Heart right ventricle (tissue), 16 donors: ENCODE results near the gene NUCKS1. TPM values are rescaled to one million over a fixed set of nuclear protein-coding genes. Genes with fewer than 3 reads are reported as not detected.

Source experiments
- ATAC-seq, 8 donors: fragments of 200-7000 bp; cut with Tn5 transposase; one replicate each; pipeline ENCODE4 v1.9.1; 2020; ENCODE audit warnings: mild to moderate bottlenecking in 8 of 8, moderate library complexity in 8 of 8, moderate number of reproducible peaks in 1 of 8
- DNase-seq, 2 donors: peaks; one replicate each; pipeline ENCODE4 v3.0.0-alpha.2; 2020
- H3K27ac ChIP-seq, 10 donors: fragments of 200-600 bp; sonication (generic) in 2 of 10; one replicate each; pipeline versions ENCODE4 v1.5.0 to v1.8.0; 2020 to 2022; ENCODE audit warnings: mild to moderate bottlenecking in 3 of 10
- H3K27me3 ChIP-seq, 7 donors: fragments of 200-600 bp; one replicate each; pipeline ENCODE4 v1.8.0; 2021 to 2022; ENCODE audit warnings: mild to moderate bottlenecking in 2 of 7
- H3K36me3 ChIP-seq, 9 donors: fragments of 200-600 bp; sonication (generic) in 1 of 9; one replicate each; pipeline versions ENCODE4 v1.5.0 to v1.8.0; 2020 to 2022; ENCODE audit warnings: mild to moderate bottlenecking in 2 of 9
- H3K4me1 ChIP-seq, 9 donors: fragments of 200-600 bp; sonication (generic) in 1 of 9; one replicate each; pipeline versions ENCODE4 v1.5.0 to v1.8.0; 2020 to 2022; ENCODE audit warnings: mild to moderate bottlenecking in 4 of 9
- H3K4me3 ChIP-seq, 10 donors: fragments of 200-600 bp; sonication (generic) in 2 of 10; one replicate each; pipeline versions ENCODE4 v1.5.0 to v1.8.0; 2020 to 2022; ENCODE audit warnings: mild to moderate bottlenecking in 7 of 10, moderate library complexity in 2 of 10
- H3K9me3 ChIP-seq, 11 donors: fragments of 200-600 bp in 10 of 11; sonication (generic) in 2 of 11; one replicate each; pipeline versions ENCODE4 v1.5.0 to v1.8.0; 2013 to 2022; ENCODE audit warnings: mild to moderate bottlenecking in 2 of 11, control low read depth in 1 of 11, moderate library complexity in 1 of 11
- WGBS, 2 donors: extraction: QIAGEN DNeasy Blood & Tissue Kit; methylation state at CpG; one replicate each; pipeline ENCODE4 v1.1.7; 2013; ENCODE audit warnings: inconsistent platforms in 1 of 2; 5-methylcytosine and 5-hydroxymethylcytosine counted together
- intact Hi-C, 10 donors: fragments of 100-400 bp; cut with DNase I; formaldehyde crosslinking; loops; one replicate each; pipeline versions ENCODE4 v1.11.1 to v1.14.2; 2022
- long read RNA-seq, 3 donors: library from polyadenylated mRNA; unstranded; transcript quantifications; one replicate each; pipeline ENCODE4 v2.0.0, GENCODE V29; 2020 to 2021
- polyA plus RNA-seq, 2 donors: library from polyadenylated mRNA; stranded (reverse); fragments of 200-250 nt; gene quantifications; one replicate each; pipeline ENCODE4 v1.2.3, GENCODE V29; 2013
- total RNA-seq, 10 donors: library from RNA; stranded (reverse); fragmentation: NEBNext Ultra II Directional in 3 of 10; extraction: Animal tissue kit (Norgen Biotek cat#: 25700) in 3 of 10; gene quantifications; one replicate each; pipeline versions ENCODE4 v1.2.1 to v1.2.4, GENCODE V29; 2021 to 2023
- TF ChIP-seq, protein P1 (sequence below), 9 donors: fragments of 200-600 bp; sonication (generic) in 2 of 9; IDR thresholded peaks; one replicate each; pipeline versions ENCODE4 v1.5.0 to v1.8.0; 2021 to 2022; ENCODE audit warnings: antibody characterized with exemption in 9 of 9, mild to moderate bottlenecking in 5 of 9, moderate library complexity in 1 of 9
- donor health status: Arrhythmogenic right ventricular cardiomyopathy.
- donor health status: ischemic (EF 13 %, LVEDD 7.1; RV severe dilation, severe dysfunction).
- donor health status: healthy with polysubstance abuse.
- donor health status: DM: no; HTN: yes; CAD: no.
- donor health status: DM: no; HTN: no; CAD: no.
- donor health status: ischemic (EF 25% LVEDD 6.9; RV normal size, moderate dysfunction).
- donor health status: ischemic (EF 25% LVEDD 5.7; RV mildly dilated, moderate dysfunction).
- donor health status: healthy.
- donor health status: DM: yes; HTN: yes; CAD: no.
- donor health status: Ischemic cardiomyopathy.
- donor health status: ischemic (EF 35%, LVEDD 5.7; RV mildly dilated, moderate dysfunction).
- donor health status: nonischemic (EF 11% LVEDD 7.7; RV severe dilation, severe dysfunction).
- donor health status: DM: yes; HTN: yes; CAD: no.
- donor health status: PGD.
- donor health status: ischemic (EF 29% LVEDD 5.4; RV normal size, mild dysfunction).
- donor health status: nonischemic (EF 23%, LVEDD 6.1; RV moderate dilation, normal function).

NUCKS1 gene, protein sequence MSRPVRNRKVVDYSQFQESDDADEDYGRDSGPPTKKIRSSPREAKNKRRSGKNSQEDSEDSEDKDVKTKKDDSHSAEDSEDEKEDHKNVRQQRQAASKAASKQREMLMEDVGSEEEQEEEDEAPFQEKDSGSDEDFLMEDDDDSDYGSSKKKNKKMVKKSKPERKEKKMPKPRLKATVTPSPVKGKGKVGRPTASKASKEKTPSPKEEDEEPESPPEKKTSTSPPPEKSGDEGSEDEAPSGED
- 100 to 1,000 TPM; 174 to 245 (median 211) TPM for total RNA-seq
- polyA plus RNA-seq, result 100 to 1,000 TPM in 1 of 2 donors, 10 to 100 TPM in 1; 31.8 to 107 TPM
- long read RNA-seq, donor 1, partial matches to known transcripts, result 11 of 72 reads
- long read RNA-seq, donor 1, other reads (novel, unspliced or antisense), result 61 of 72 reads
- long read RNA-seq, donor 2, full-length matches to known transcripts, result 3 of 136 reads
- long read RNA-seq, donor 2, partial matches to known transcripts, result 26 of 136 reads
- long read RNA-seq, donor 2, other reads (novel, unspliced or antisense), result 107 of 136 reads
- long read RNA-seq, donor 3, partial matches to known transcripts, result 7 of 132 reads
- long read RNA-seq, donor 3, other reads (novel, unspliced or antisense), result 124 of 132 reads

DNA sequence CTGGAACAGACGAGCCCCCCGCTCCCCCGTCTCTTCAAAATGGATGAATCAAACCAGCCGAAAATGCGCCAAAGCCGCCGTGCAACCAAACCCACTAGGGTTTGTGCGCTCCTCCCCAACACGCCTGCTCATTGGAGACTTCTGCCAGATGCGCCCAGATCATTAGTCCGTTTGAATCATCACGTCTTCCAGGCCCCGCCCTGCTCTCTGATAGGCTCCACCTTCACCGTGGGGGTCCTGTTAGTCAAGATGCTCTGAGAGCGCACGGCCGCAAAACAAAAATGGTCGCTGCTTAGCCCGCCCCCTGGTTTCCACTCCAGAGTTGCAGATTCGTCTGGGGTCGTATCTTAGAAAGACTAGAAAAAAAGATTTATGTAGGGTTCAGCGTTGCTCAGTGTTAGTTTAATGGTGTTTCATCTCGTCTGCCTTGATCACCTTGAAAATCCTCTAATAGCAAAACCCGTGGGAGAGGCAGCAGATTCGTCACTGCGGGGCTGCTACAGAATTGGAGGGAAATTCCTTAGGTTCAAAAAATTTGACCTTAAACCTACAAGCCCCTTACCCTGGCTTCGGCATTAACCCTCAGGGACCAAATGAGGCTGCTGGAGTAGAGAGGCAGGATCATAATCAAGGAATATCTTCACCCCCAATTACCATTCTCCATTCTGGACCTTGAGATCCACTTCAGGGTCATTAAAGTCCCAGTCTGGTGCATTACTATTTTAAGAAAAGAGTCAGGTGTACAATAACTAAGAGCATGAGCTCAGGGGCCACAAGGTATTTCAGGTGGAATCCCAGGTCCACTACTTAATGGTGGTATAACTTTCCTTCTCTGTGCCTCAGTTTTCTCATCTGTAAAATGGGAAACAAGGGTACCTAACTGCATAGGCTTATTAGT lies at the start of gene NUCKS1:
Gene NUCKS1, minus strand, starts transcription at position 45 of the 898 bp plus-strand sequence. CDS start 209 bp downstream, outside the sequence.
- Histone ChIP-seq H3K4me1 (peaks cover 4 to 39% (median 29%) of the 10 kb centered on the region in 9 donors), H3K36me3 (peaks cover 0 to 10% (median 0%) of the 10 kb centered on the region in 9 donors), H3K9me3 (no peaks in the 10 kb centered on the region), H3K27me3 (no peaks in the 10 kb centered on the region), H3K4me3 (peak within 1 kb of the TSS; percentile 53 to 93 (median 78)), H3K27ac (peak within 1 kb of the TSS; percentile 90 to 98 (median 95))
- DNase-seq (peak; percentile 96 to 99), ATAC-seq (peak; percentile 88 to 94 (median 92))
- 0 to 1% methylated on average over 27 of the region's 27 CpGs for WGBS, 2 donors
- intact Hi-C loops, result no loop called here
- TF ChIP-seq, protein P1, sequence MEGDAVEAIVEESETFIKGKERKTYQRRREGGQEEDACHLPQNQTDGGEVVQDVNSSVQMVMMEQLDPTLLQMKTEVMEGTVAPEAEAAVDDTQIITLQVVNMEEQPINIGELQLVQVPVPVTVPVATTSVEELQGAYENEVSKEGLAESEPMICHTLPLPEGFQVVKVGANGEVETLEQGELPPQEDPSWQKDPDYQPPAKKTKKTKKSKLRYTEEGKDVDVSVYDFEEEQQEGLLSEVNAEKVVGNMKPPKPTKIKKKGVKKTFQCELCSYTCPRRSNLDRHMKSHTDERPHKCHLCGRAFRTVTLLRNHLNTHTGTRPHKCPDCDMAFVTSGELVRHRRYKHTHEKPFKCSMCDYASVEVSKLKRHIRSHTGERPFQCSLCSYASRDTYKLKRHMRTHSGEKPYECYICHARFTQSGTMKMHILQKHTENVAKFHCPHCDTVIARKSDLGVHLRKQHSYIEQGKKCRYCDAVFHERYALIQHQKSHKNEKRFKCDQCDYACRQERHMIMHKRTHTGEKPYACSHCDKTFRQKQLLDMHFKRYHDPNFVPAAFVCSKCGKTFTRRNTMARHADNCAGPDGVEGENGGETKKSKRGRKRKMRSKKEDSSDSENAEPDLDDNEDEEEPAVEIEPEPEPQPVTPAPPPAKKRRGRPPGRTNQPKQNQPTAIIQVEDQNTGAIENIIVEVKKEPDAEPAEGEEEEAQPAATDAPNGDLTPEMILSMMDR (IDR thresholded peaks at IDR 0.05), result peak in 8 of 9 donors; percentile 10 to 67 (median 38)

DNA sequence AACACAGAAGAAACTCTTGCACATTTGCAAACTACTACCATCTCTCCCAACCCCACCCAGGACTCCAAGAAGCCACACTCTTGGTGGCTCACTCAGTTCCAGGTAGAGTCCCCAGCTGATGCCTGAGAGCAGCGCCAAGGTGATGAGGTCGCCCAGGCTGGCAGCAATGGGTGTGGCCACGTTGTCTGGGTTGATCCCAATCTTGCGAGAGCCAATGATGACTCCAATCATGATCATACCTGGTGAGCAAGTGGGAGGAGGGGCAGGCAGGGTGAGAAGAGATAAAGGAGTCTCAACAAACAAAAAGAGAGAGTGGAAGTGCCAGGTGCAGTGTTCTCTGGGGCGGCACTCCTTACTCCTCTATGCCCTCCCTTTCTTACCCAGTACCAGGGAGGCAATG lies 48.6 kb upstream of the NUCKS1 start:
- TF ChIP-seq, protein P1 (IDR thresholded peaks at IDR 0.05), result no peak
- H3K36me3 ChIP-seq, result peaks cover 6 to 75% (median 55%) of the 10 kb centered on the region in 9 donors
- 79 to 80% methylated on average over 5 of the region's 5 CpGs for WGBS, 2 donors

DNA sequence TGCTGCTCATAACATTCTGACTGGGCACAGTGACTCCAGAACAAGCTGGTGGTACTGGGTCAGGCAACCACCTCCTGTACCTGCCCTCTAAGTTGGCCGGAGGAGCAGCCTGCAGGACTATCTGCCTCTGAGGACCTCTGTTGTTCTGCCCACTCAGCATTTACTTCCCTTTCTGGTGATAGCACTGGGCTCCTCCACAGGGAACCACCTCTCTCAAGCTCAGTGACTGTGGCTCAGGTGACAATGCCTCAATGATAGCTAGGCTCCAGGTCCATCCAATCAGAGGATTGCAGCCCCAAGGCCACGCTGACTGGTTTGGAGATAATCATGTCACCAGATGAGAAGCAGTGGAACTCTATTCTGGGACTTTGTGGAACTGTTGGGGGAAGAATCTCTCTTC lies 47.2 kb upstream of the NUCKS1 start:
- TF ChIP-seq, protein P1 (IDR thresholded peaks at IDR 0.05), result no peak
- H3K4me3 ChIP-seq, result no peak overlapping the region
- H3K4me1 ChIP-seq, result peaks cover 3 to 68% (median 18%) of the 10 kb centered on the region in 9 donors
- 72 to 74% methylated on average over 2 of the region's 2 CpGs for WGBS, 2 donors
- ATAC-seq (no peak), DNase-seq (no peak)
- no peaks in the 10 kb centered on the region for H3K9me3 ChIP-seq
- H3K27ac ChIP-seq, result peak overlapping the region in 6 of 10 donors; percentile 3 to 57 (median 32)
- peaks cover 6 to 89% (median 67%) of the 10 kb centered on the region in 9 donors for H3K36me3 ChIP-seq
- intact Hi-C loops, result loop anchor here in 4 of 10 donors (5.0 to 10.0 kb wide), 3 partner anchors 120 to 308 kb away; no protein-coding TSS in a partner anchor
- no peaks in the 10 kb centered on the region for H3K27me3 ChIP-seq

More for the DNA sequence above, 48.6 kb upstream of the NUCKS1 start:
- Histone ChIP-seq H3K4me1 (peaks cover 3 to 69% (median 26%) of the 10 kb centered on the region in 9 donors), H3K27me3 (no peaks in the 10 kb centered on the region), H3K4me3 (no peak overlapping the region), H3K27ac (no peak overlapping the region), H3K9me3 (no peaks in the 10 kb centered on the region)
- ATAC-seq (no peak), DNase-seq (no peak)
- intact Hi-C loops, result loop anchor here in 4 of 10 donors (5.0 to 10.0 kb wide), 3 partner anchors 119 to 306 kb away; no protein-coding TSS in a partner anchor
